ENCODE data around the gene DGKI. TPM values are rescaled to one million over a fixed set of nuclear protein-coding genes. Genes with fewer than 3 reads are reported as not detected.

The DGKI gene
- total RNA-seq, 4 donors from 2014 or later, result 0.16 to 4.4 (median 2.1) TPM

- TF ChIP-seq CTCF (IDR thresholded peaks at IDR 0.05), result no peak
- DNase-seq (ENCODE audit: low spot score), result no peak
- no peak for ATAC-seq (ENCODE audit: low FRiP score)
Observed at GRCh38 chr7:137480401-137480800, 366.4 kb downstream of the DGKI start.

DNA sequence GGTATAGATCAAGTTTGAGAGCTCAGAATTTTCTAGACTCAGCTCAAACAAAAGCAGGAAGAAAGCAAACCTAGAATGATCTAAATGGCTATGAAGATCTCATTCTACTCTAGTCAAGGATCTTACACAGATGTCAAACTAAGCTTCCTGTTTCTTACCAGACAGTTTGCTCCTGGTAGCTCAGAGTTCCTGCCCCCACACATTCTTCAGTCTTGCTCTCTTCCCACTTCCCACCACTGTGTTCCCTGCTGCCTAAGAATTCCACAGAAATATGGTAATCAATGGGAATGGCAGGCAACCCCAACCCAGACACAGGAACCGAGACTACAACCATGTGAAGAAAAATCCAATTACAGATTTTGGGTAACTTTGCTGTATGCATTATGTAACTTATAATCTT is 369.8 kb downstream of the DGKI start:
- no peak for TF ChIP-seq CTCF (IDR thresholded peaks at IDR 0.05)
- no peak for DNase-seq (ENCODE audit: low spot score)
- no peak for ATAC-seq (ENCODE audit: low FRiP score)

GRCh38 chr7:137475966-137476365 is 370.8 kb downstream of the DGKI start:
- DNase-seq (ENCODE audit: low spot score), result no peak

GRCh38 chr7:137474540-137475026 is 372.2 kb downstream of the DGKI start:
- no peak for TF ChIP-seq CTCF (IDR thresholded peaks at IDR 0.05)
- DNase-seq (ENCODE audit: low spot score) (no peak), ATAC-seq (ENCODE audit: low FRiP score) (no peak)

More at GRCh38 chr7:137475966-137476365, 370.8 kb downstream of the DGKI start:
- no peak for ATAC-seq (ENCODE audit: low FRiP score)
- TF ChIP-seq CTCF (IDR thresholded peaks at IDR 0.05), result no peak

DNA sequence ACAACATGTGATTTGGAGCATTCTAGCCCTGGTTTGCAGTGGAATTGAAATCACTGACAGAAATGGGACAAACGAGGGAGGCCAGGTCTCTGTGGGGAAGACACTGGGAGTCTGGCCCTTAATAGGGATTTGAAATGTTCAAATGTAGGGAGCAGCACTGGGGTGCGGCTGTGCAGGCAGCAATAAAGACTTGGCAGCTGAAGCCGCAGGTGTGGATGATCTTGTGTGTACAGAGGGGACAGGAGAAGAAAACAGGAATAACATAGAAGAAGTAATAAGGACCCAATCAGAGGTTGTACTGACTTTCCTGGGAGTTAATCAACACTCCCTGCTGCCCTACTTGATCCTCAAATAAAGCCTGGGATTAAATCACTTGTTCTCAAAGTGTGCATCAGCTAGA is 375.6 kb downstream of the DGKI start:
- ATAC-seq (ENCODE audit: low FRiP score), result no peak
- TF ChIP-seq CTCF (IDR thresholded peaks at IDR 0.05), result no peak
- DNase-seq (ENCODE audit: low spot score), result no peak

- DNase-seq (ENCODE audit: low spot score), result no peak
- ATAC-seq (ENCODE audit: low FRiP score), result no peak
- TF ChIP-seq CTCF (IDR thresholded peaks at IDR 0.05), result no peak
Observed at GRCh38 chr7:137469858-137470257, 376.9 kb downstream of the DGKI start.

- DNase-seq (ENCODE audit: low spot score) (no peak), ATAC-seq (ENCODE audit: low FRiP score) (no peak)
- no peak for TF ChIP-seq CTCF (IDR thresholded peaks at IDR 0.05)
Observed at GRCh38 chr7:137469191-137469811, 377.5 kb downstream of the DGKI start.
